ENCODE measurements around the gene CLEC19A.

DNA sequence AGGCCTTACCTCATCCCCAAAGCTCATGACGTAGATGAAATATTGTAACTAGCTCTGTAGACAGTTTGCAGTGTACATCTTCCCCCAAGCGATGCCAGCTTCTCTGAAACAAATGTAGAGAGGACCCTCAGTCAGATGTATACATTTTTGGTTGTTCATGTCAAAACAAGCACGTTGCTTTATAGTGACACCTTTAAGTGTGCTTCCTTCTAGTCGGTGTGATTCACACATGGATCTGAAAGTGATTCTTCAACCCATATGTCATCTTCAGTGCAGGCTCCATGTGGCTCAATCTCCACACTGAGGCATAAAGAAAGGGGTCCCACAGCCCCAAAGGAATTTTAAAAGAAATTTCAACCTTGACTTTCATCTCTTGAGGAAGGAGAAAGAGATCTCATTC lies 30.9 kb upstream of the CLEC19A start:
- no peak for TF ChIP-seq RXRA (IDR thresholded peaks at IDR 0.05)
- TF ChIP-seq, protein P1, sequence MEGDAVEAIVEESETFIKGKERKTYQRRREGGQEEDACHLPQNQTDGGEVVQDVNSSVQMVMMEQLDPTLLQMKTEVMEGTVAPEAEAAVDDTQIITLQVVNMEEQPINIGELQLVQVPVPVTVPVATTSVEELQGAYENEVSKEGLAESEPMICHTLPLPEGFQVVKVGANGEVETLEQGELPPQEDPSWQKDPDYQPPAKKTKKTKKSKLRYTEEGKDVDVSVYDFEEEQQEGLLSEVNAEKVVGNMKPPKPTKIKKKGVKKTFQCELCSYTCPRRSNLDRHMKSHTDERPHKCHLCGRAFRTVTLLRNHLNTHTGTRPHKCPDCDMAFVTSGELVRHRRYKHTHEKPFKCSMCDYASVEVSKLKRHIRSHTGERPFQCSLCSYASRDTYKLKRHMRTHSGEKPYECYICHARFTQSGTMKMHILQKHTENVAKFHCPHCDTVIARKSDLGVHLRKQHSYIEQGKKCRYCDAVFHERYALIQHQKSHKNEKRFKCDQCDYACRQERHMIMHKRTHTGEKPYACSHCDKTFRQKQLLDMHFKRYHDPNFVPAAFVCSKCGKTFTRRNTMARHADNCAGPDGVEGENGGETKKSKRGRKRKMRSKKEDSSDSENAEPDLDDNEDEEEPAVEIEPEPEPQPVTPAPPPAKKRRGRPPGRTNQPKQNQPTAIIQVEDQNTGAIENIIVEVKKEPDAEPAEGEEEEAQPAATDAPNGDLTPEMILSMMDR (IDR thresholded peaks at IDR 0.05; ENCODE audit: low read depth, low read length, missing input control): no peak
- TF ChIP-seq GABPA (IDR thresholded peaks at IDR 0.05 in 1 of 2, conservative IDR thresholded peaks at IDR 0.05 in 1 of 2): no peak

Measured in liver (tissue), 3 donors.